Adrenal gland (tissue), 5 donors: ENCODE results near the gene SHTN1.

Experiments used
- CTCF ChIP-seq, 6 experiments: fragments of 450-650 bp in 4 of 6; fragments of 200-600 bp in 2 of 6; sonication (generic) in 1 of 6; IDR thresholded peaks; 1 replicate in 5 of 6; 2 replicates in 1 of 6; pipeline versions ENCODE4 v1.5.1 to v1.8.0; 2016 to 2021; ENCODE audit warnings: antibody characterized with exemption in 6 of 6, mild to moderate bottlenecking in 2 of 6, moderate library complexity in 1 of 6
- POLR2A ChIP-seq, 2 donors: fragments of 450-650 bp; IDR thresholded peaks; one replicate each; pipeline ENCODE4 v1.6.1; 2017; ENCODE audit warnings: antibody characterized with exemption in 2 of 2, mild to moderate bottlenecking in 2 of 2, moderate library complexity in 1 of 2
- donor health status: DM: no; HTN: no; CAD: no.

- no peak for TF ChIP-seq CTCF (IDR thresholded peaks at IDR 0.05)
- no peak for TF ChIP-seq POLR2A (IDR thresholded peaks at IDR 0.05)
These were observed 1.7 kb downstream of the SHTN1 start for GRCh38 chr10:117003336-117003735.
